DMS79 (cell line): ENCODE data around the gene OR2C1.

ENCODE experiments used
- DNase-seq: peaks from one replicate; lab custom pipeline; 2025; lab: John Stamatoyannopoulos, UW

Gene OR2C1

GRCh38 chr16:3355589-3355988 is at the start of gene OR2C1:
TSS of gene OR2C1 (plus strand) at chr16:3355889. CDS start at chr16:3355941, 52 bp downstream.
- no peak for DNase-seq

GRCh38 chr16:3306078-3306477 is 49.6 kb upstream of the OR2C1 start:
- DNase-seq, result no peak

GRCh38 chr16:3311496-3311895 is 44.2 kb upstream of the OR2C1 start:
- DNase-seq, result no peak

GRCh38 chr16:3317315-3317999 is 38.2 kb upstream of the OR2C1 start:
- no peak for DNase-seq

- no peak for DNase-seq
Observed at GRCh38 chr16:3321816-3322215, 33.9 kb upstream of the OR2C1 start.

- no peak for DNase-seq
Observed at GRCh38 chr16:3327514-3327913, 28.2 kb upstream of the OR2C1 start.

- no peak for DNase-seq
Observed at GRCh38 chr16:3328104-3328503, 27.6 kb upstream of the OR2C1 start.

GRCh38 chr16:3328643-3329042 is 27.0 kb upstream of the OR2C1 start:
- DNase-seq, result no peak

DNA sequence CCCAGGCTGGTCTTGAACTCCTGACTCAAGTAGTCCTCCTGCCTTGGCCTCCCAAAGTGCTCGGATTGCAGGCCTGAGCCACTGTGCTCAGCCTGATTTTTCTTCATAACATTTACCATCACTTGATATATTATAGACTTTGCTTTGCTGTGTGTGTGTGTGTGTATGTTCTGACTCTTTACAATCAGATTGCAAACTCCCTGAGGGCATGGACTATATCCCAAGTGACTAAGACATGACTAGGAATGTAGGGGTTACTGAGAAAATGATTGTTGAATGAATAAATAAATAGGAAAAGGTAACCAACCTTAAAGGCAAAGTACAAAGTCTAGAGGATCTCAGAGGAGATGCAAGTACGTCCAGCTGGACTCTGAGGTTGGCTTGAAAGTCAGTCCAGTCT is 9.6 kb upstream of the OR2C1 start:
- no peak for DNase-seq

GRCh38 chr16:3347586-3347985 is 8.1 kb upstream of the OR2C1 start:
- DNase-seq, result no peak

- DNase-seq, result no peak
Observed at GRCh38 chr16:3348547-3349167, 7.0 kb upstream of the OR2C1 start.

GRCh38 chr16:3349175-3349574 is 6.5 kb upstream of the OR2C1 start:
- no peak for DNase-seq

DNA sequence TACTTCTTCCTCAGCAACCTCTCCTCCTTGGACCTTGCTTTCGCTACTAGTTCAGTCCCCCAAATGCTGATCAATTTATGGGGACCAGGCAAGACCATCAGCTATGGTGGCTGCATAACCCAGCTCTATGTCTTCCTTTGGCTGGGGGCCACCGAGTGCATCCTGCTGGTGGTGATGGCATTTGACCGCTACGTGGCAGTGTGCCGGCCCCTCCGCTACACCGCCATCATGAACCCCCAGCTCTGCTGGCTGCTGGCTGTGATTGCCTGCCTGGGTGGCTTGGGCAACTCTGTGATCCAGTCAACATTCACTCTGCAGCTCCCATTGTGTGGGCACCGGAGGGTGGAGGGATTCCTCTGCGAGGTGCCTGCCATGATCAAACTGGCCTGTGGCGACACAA is 429 bp downstream of the OR2C1 start:
- DNase-seq, result no peak

GRCh38 chr16:3358871-3359270 is 3.2 kb downstream of the OR2C1 start:
- no peak for DNase-seq

DNA sequence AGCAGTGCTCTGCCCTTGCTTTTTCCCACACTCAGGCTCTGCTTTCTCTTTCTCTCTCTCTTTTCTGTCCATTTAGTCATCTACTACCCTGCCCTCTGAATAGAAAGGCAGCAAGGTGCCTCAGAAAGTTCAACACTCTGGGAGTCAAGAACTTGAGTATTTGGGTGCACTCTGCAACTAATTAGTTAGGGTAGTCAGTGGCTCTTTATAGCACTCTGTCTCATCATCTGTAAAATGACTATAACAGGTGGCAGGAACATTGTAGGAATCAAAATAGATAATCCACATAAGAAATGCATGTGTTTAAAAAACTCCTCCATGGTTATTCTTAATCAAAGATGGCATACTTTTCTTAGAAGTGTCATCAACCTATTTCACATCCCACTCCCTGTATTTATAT is 7.2 kb downstream of the OR2C1 start:
- no peak for DNase-seq

GRCh38 chr16:3363793-3364192 is 8.1 kb downstream of the OR2C1 start:
- DNase-seq, result no peak

- no peak for DNase-seq
Observed at GRCh38 chr16:3364774-3365427, 9.2 kb downstream of the OR2C1 start.

GRCh38 chr16:3369073-3369472 is 13.4 kb downstream of the OR2C1 start:
- no peak for DNase-seq

- DNase-seq, result no peak
Observed at GRCh38 chr16:3375680-3376079, 20.0 kb downstream of the OR2C1 start.

DNA sequence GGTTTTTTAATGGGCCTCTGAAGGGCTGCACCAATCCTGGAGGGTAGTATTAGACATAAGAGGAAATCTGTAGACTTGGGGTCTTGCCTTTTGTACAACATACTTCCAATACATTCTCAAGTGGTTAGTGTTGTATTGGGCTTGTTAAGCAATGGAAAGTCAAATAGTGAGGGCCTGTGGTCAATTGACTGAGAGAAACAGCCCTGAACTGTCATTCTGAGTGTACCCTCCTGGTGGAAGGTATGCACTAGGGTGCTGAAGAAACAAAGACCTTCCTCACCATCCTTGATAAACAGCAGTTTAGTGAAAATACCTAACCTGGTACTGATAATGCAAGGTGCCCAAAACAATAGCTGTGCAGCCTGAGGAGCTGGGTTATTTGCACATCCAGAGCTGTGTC is 22.2 kb downstream of the OR2C1 start:
- no peak for DNase-seq

DNA sequence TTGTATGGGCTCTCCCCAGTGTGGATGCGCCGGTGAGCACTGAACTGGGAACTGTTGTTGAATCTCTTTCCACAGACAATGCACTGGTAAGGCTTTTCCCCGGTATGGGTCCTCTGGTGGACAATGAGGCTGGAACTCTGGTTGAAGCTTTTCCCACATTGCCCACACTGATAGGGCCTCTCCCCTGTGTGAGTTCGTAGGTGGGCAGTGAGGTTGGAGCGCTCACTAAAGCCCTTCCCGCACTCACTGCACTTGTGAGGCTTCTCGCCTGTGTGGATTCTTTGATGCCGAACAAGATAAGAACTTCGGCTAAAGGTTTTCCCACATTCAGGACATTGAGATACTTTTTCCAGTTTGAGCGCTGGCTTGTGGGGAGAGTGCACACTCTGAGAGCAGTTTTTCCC is 27.4 kb downstream of the OR2C1 start:
- DNase-seq, result no peak

- DNase-seq, result no peak
Observed at GRCh38 chr16:3388325-3388724, 32.6 kb downstream of the OR2C1 start.

DNA sequence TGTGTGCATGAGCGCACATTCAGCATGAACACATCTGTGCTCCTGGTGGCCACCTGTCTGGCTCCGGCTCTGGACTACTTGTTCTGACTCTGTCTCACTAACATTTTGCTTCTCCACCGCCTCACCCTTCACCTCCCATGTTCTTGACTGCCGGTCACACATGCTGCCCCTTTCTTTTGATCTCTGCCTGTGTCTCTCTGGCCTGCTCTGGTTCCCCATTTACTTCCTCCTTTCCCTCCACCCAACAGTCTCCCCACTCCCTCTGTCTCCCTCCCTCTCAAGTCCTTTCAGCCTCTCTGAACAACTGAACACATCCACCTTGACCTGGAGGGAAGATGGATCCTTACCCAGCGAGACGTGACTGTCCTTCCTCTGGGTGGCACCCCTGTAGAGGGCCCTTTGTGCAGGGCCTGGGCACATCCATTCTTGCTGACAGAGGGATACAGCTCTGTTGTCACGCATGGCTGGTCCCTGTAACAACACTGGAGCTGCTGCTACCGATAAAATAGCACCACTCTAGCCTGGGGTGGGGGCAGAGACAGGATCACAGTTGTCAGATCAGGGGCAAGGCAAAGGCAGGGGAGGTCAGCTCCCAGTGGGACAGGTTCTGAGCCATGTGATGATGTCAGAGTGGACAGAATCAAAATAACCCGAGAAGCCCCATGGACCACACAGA is 34.1 kb downstream of the OR2C1 start:
- no peak for DNase-seq
